Occipital lobe (tissue), 2 donors: ENCODE results near the gene AHCTF1. TPM values are rescaled to one million over a fixed set of nuclear protein-coding genes. Genes with fewer than 3 reads are reported as not detected.

ENCODE experiments used
- DNase-seq: peaks from one replicate; lab custom pipeline; 2025; lab: John Stamatoyannopoulos, UW
- total RNA-seq: library from RNA; depleted of rRNA; stranded (reverse); fragments of >200 nt; gene quantifications from one replicate; pipeline ENCODE4 v1.2.3, GENCODE V29; 2014

AHCTF1 gene, protein sequence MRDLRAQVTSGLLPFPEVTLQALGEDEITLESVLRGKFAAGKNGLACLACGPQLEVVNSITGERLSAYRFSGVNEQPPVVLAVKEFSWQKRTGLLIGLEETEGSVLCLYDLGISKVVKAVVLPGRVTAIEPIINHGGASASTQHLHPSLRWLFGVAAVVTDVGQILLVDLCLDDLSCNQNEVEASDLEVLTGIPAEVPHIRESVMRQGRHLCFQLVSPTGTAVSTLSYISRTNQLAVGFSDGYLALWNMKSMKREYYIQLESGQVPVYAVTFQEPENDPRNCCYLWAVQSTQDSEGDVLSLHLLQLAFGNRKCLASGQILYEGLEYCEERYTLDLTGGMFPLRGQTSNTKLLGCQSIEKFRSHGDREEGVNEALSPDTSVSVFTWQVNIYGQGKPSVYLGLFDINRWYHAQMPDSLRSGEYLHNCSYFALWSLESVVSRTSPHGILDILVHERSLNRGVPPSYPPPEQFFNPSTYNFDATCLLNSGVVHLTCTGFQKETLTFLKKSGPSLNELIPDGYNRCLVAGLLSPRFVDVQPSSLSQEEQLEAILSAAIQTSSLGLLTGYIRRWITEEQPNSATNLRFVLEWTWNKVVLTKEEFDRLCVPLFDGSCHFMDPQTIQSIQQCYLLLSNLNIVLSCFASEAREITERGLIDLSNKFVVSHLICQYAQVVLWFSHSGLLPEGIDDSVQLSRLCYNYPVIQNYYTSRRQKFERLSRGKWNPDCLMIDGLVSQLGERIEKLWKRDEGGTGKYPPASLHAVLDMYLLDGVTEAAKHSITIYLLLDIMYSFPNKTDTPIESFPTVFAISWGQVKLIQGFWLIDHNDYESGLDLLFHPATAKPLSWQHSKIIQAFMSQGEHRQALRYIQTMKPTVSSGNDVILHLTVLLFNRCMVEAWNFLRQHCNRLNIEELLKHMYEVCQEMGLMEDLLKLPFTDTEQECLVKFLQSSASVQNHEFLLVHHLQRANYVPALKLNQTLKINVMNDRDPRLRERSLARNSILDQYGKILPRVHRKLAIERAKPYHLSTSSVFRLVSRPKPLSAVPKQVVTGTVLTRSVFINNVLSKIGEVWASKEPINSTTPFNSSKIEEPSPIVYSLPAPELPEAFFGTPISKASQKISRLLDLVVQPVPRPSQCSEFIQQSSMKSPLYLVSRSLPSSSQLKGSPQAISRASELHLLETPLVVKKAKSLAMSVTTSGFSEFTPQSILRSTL (N-terminal part only)
- total RNA-seq, result 48.2 TPM

DNA sequence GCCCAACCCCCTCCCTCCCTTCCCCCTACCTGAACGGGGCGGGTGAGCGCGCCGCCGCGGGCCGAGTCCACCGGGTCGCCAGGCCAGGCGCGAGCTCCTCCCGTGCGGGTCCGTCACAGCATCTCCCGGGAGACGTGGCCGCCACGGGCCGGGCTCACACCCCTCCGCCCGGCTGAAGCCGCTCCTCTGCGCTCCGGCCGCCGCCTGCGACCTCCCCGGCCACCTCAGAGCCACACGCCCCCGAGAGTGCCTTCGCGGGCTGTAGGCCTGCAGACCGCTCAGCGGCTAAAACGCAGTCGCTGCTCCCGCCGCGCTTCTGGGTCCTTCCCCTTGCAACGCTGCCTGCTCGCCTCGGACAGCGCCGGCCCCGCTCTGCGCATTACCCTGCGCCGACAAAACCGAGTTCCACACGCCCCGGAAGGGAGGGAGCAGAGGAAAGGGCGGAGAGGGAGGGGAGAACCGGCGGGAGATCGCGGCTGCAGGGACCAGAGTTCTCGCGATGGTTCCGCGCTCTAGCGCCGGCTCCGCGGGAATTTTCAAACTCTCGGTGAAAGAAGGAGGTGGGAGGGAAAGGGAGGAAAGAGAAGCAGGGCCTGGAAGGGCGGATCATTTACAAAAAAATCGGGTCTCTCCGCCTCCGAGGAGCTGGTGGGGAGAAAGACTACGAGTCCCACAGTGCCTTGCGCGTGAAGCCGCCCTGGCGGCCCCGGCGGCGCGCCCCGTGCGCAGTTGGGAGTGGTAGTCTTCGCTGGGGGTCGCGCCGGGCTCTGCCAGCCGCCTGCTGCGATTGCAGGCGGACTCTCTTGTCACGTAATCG, at the start of gene AHCTF1:
AHCTF1 (minus strand) TSS at position 400 of the 817 bp plus-strand sequence. CDS start 13,578 bp downstream, outside the sequence.
- DNase-seq, result peak; percentile 97

DNA sequence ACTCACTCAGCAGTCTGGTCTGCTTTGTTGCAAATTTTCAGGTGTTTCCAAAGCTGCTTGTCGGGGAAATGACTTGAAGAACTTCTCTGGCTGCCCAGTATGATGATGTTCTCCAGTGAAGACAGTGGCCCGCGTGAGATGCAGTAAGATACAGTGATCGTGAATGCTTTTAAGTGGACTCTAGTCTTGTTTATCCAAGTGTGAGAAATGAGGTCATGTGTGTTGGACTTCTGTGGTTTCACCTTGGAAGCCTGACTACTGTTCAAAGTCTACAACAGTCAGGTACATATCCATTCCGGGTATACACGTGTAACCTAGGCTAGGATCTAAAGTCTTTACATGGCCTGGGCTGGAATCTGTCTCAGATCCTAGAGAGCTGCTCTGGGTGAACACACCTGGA, 47.0 kb upstream of the AHCTF1 start:
- DNase-seq, result no peak

DNA sequence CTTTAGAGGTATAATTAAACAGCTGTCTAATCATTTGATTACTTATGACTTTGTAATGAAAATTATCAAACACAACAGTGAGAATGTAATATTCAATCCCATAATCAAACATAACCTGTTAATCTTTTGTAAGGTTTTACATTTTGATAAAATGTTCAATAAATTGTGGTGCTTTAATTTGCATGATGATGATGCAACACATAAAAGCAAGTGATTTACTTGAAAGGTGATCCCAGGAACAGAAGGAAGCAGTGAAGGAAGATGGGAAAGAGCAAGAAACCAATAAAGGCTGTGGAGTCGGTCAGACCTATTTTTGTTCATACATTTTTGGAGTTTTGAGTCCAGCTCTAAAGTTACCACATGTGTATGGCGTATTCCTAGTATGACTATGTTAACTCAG, 46.5 kb upstream of the AHCTF1 start:
- no peak for DNase-seq

DNA sequence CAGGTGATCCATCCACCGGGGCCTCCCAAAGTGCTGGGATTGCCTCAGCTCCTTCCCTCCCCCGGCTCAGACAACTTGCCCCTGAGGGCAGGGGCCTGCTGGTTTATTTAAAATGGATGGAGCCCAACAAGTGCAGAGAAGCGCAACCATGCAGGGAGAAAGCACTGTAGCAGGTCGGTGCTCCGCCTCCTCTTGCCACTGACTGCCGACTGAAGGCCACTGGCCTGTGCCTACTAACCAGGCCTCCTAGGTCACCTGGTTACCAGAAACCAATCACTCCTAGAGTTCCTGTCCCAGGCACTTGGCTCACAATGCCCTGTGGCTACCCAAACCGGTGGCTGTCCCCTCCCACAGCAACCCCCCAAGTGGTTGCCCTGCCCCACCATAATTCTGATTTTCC, 40.2 kb upstream of the AHCTF1 start:
- DNase-seq, result no peak

GRCh38 chr1:246971090-246971721, 39.5 kb upstream of the AHCTF1 start:
- peak; percentile 6 for DNase-seq

- DNase-seq, result no peak
Measured at GRCh38 chr1:246969621-246970020, 37.9 kb upstream of the AHCTF1 start.

DNA sequence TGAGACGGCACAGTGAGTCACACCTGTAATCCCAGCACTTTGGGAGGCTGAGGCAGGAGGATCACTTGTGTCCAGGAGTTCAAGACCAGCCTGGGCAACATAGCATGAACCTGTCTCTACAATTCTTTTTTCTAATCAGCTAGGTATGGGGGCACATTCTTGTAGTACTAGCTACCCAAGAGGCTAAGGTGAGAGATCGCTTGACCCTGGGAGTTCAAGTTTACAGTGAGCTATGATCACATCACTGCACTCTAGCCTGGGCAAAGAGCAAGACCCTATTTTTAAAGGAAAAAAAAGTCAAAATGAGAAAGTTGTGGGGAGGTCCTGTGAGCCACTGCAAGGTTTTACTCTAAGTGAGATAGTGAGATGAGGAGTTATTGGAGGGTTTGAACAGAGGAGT, 34.8 kb upstream of the AHCTF1 start:
- no peak for DNase-seq

- DNase-seq, result no peak
Measured at GRCh38 chr1:246959944-246960693, 28.4 kb upstream of the AHCTF1 start.

DNA sequence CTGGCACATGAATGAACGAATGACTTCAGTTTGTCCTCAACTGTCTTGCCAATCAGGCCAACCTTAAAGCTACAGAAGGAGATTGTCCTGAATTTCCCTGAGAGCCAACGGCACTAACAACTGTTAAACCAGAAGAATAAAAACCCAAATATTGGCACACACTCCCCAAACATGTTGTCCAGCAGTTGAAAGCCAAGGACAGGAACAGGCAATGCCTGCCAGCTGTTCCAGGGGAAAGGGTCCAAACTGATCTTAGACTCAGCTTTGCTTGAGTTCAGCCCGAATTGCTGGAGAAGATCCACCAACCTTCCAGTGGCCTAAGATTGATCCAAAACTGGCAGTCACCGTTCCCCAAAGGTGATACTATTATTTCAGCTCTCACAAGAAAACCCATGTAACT, 22.4 kb upstream of the AHCTF1 start:
- DNase-seq, result no peak

GRCh38 chr1:246951413-246951812, 19.7 kb upstream of the AHCTF1 start:
- no peak for DNase-seq

GRCh38 chr1:246949956-246950355, 18.2 kb upstream of the AHCTF1 start:
- DNase-seq, result no peak

DNA sequence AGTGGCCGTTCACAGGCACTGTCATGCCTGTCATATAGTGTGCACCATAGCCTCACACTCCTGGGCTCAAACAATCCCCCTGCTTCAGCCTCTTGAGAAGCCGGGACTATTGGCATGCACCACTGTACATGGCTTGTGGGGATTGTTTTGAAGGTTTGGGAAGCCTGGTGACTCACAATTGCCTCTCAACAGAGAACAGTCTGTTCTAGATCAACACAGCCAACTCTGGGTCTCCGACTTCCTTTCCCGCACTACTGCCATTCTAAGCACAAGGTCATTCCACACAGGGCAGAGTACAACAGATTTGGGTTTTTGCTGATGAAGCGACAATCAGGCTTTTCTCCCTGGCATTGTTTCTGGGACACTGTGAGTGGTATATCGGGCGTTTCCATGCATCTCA, 15.5 kb upstream of the AHCTF1 start:
- DNase-seq, result peak; percentile 63

- DNase-seq, result no peak
Measured at GRCh38 chr1:246946366-246946765, 14.6 kb upstream of the AHCTF1 start.

DNA sequence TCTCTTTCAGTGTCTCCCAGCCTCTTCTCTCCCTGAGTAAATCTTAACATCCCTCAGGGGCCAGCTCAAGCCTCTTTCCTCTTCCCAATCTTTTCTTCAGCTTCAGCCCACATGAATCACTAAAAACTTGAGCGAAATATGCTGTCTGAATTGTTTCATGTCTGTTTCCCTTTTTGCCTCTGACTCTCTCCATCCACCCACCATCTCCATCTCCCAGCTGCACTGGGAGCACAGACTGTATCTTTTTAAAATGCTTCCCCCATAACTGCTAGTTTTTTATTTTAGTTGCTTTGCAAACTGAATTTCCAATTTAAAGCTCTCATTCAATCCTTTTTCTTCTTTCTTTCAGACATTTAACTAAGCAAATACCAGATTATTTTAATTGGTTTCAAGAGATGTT, 3.0 kb upstream of the AHCTF1 start:
- DNase-seq, result peak; percentile 49

- DNase-seq, result no peak
Measured at GRCh38 chr1:246933893-246934292, 2.1 kb upstream of the AHCTF1 start.

DNA sequence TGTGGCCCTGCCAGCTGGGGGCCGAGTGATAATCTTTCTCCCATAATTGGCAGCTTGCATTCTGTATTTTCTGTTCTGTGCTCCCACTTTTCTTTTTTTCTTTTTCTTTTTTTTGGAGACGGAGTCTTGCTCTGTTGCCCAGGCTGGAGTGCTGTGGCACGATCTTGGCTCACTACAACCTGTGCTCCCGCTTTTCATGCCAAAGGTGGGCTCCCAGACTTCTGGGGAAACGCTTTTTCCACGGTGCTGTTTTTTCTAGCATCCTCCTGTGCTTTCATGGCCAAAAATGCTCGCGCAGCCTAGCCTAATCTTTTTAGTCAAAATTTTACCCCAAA, 585 bp upstream of the AHCTF1 start:
- DNase-seq, result no peak

GRCh38 chr1:246930830-246931548, 759 bp downstream of the AHCTF1 start:
- DNase-seq, result peak; percentile 29

- no peak for DNase-seq
Measured at GRCh38 chr1:246925997-246926626, 5.6 kb downstream of the AHCTF1 start.

DNA sequence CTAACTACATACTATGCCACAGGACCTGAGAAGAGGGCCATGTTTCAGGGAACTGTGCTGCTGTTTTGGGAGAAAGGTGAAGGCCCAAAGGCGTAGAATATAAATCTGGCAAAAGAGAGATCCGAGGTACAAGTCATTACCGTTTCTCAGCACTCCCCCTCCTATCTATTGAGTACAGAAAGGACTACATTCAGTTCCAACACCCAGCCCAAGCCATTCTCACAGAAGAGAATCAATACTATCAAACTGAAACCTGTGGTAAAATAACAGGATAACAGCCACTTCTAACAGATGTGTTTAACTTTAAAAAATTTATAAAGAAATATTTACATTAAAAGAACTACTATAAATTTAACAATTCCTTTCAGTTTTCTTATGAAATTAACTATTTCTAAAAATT, 7.8 kb downstream of the AHCTF1 start:
- DNase-seq, result no peak
